Measurements from ENCODE around the gene MACF1.
A peak's percentile ranks its signal among the peaks of the same experiment; 100 is the strongest.

Gene MACF1

DNA sequence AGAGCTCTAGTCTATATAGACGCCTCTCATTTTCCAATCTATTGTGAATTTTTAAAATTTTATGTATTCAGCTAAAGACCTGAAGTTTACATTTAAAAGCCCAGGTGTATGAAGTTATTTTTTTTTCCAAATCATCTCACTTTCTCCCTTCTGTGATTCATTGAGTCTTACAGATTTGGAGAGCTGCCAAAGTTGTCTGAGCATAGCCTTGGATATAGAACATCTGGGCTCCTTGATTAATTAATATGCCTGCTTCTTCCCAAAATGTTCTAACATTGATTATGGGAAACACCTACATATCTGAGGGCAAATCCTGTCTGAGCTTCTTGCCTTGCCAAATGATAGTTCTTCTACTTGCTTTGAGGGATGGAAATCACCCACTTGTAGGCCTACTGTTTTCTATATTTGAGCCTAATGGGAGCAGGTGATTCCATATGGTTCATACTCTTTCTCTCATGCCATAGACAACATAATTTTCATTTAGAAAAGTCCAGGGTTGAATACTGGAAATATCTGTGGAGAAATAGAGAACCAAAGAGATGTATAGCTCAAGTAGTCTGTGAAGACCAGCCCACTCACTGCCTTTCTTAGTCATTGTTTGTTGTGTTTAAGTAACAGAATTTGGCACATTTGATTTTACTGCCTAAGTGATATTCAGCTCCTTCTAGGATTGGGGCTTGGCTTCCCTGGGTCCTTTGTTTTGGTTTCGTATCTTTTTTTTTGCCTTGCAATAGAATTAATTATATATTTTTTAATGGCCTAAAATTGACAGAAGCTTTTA is 46.2 kb downstream of the MACF1 start:
- peaks cover 37% of the 10 kb centered on the region for H3K36me3 ChIP-seq (ENCODE audit: insufficient read depth, low read length)
- no peaks in the 10 kb centered on the region for H3K9me3 ChIP-seq (replicated peaks; ENCODE audit: low read length)
- H3K4me3 ChIP-seq (ENCODE audit: low read length): no peak overlapping the region
- H3K9ac ChIP-seq (ENCODE audit: low read depth, low read length): no peak overlapping the region
- no peaks in the 10 kb centered on the region for H3K27me3 ChIP-seq (ENCODE audit: control insufficient read depth, insufficient read depth, low read length)
- peak overlapping the region; percentile 19 for H3K4me2 ChIP-seq (ENCODE audit: low read length)
- H3K4me1 ChIP-seq (ENCODE audit: control insufficient read depth, insufficient read depth, low read length): peaks cover 16% of the 10 kb centered on the region

DNA sequence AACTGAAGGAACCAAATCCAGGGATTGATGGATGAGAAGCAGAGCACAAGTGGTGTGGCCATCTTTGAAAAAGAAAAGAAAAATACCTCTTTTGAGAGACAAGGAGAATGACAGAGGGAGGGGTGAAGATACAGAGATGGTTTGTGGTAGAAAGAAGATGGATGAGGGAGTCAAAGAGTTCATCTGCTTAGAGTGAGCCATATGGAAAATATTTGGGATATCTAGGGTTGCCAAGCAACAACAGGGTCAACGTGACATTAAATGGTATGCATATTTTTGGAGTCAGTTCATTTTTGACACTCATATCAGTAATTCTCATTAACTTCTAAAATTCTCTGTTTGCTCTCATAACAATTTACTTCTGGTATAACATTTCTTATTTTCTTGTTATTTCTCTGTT is 50.7 kb downstream of the MACF1 start:
- H3K4me3 ChIP-seq (ENCODE audit: low read length): no peak overlapping the region
- peaks cover 16% of the 10 kb centered on the region for H3K4me1 ChIP-seq (ENCODE audit: control insufficient read depth, insufficient read depth, low read length)
- no peaks in the 10 kb centered on the region for H3K9me3 ChIP-seq (replicated peaks; ENCODE audit: low read length)
- H3K27me3 ChIP-seq (ENCODE audit: control insufficient read depth, insufficient read depth, low read length): no peaks in the 10 kb centered on the region
- H3K36me3 ChIP-seq (ENCODE audit: insufficient read depth, low read length): peaks cover 50% of the 10 kb centered on the region
- H3K9ac ChIP-seq (ENCODE audit: low read depth, low read length): no peak overlapping the region
- H3K4me2 ChIP-seq (ENCODE audit: low read length): no peak overlapping the region

GRCh38 chr1:39258146-39258924 is 53.8 kb downstream of the MACF1 start:
- H3K9me3 ChIP-seq (replicated peaks; ENCODE audit: low read length): no peaks in the 10 kb centered on the region
- no peaks in the 10 kb centered on the region for H3K27me3 ChIP-seq (ENCODE audit: control insufficient read depth, insufficient read depth, low read length)
- H3K4me2 ChIP-seq (ENCODE audit: low read length): no peak overlapping the region
- peaks cover 39% of the 10 kb centered on the region for H3K36me3 ChIP-seq (ENCODE audit: insufficient read depth, low read length)
- H3K4me3 ChIP-seq (ENCODE audit: low read length): no peak overlapping the region
- peaks cover 19% of the 10 kb centered on the region for H3K4me1 ChIP-seq (ENCODE audit: control insufficient read depth, insufficient read depth, low read length)
- no peak overlapping the region for H3K9ac ChIP-seq (ENCODE audit: low read depth, low read length)

DNA sequence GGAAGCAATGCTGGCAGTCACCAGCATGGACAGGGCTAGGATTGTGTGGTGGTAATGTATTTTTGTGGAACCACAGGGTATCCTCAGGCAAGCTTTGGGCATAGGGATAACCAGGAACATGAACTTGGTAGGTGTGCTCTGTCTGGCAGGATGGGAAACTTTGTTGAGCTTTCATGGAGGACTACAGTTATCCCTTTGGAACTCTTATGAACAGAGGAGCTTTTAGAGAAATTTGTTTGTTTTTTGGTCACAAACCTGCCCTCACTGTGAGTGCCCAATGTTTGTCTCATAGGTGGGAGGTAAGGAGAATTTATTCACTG is 54.4 kb downstream of the MACF1 start:
- Histone ChIP-seq H3K9ac (ENCODE audit: low read depth, low read length) (no peak overlapping the region), H3K4me3 (ENCODE audit: low read length) (no peak overlapping the region), H3K36me3 (ENCODE audit: insufficient read depth, low read length) (peaks cover 34% of the 10 kb centered on the region), H3K4me2 (ENCODE audit: low read length) (no peak overlapping the region), H3K9me3 (replicated peaks; ENCODE audit: low read length) (no peaks in the 10 kb centered on the region), H3K4me1 (ENCODE audit: control insufficient read depth, insufficient read depth, low read length) (peaks cover 19% of the 10 kb centered on the region), H3K27me3 (ENCODE audit: control insufficient read depth, insufficient read depth, low read length) (no peaks in the 10 kb centered on the region)

GRCh38 chr1:39261712-39262221 is 57.3 kb downstream of the MACF1 start:
- H3K9ac ChIP-seq (ENCODE audit: low read depth, low read length): no peak overlapping the region
- H3K4me2 ChIP-seq (ENCODE audit: low read length): no peak overlapping the region
- H3K36me3 ChIP-seq (ENCODE audit: insufficient read depth, low read length): peaks cover 8% of the 10 kb centered on the region
- H3K4me1 ChIP-seq (ENCODE audit: control insufficient read depth, insufficient read depth, low read length): peaks cover 11% of the 10 kb centered on the region
- no peaks in the 10 kb centered on the region for H3K9me3 ChIP-seq (replicated peaks; ENCODE audit: low read length)
- H3K4me3 ChIP-seq (ENCODE audit: low read length): no peak overlapping the region
- no peaks in the 10 kb centered on the region for H3K27me3 ChIP-seq (ENCODE audit: control insufficient read depth, insufficient read depth, low read length)

GRCh38 chr1:39262802-39263201 is 58.3 kb downstream of the MACF1 start:
- peaks cover 15% of the 10 kb centered on the region for H3K4me1 ChIP-seq (ENCODE audit: control insufficient read depth, insufficient read depth, low read length)
- H3K27me3 ChIP-seq (ENCODE audit: control insufficient read depth, insufficient read depth, low read length): no peaks in the 10 kb centered on the region
- H3K4me3 ChIP-seq (ENCODE audit: low read length): no peak overlapping the region
- no peak overlapping the region for H3K9ac ChIP-seq (ENCODE audit: low read depth, low read length)
- no peak overlapping the region for H3K4me2 ChIP-seq (ENCODE audit: low read length)
- H3K36me3 ChIP-seq (ENCODE audit: insufficient read depth, low read length): peaks cover 4% of the 10 kb centered on the region
- no peaks in the 10 kb centered on the region for H3K9me3 ChIP-seq (replicated peaks; ENCODE audit: low read length)

DNA sequence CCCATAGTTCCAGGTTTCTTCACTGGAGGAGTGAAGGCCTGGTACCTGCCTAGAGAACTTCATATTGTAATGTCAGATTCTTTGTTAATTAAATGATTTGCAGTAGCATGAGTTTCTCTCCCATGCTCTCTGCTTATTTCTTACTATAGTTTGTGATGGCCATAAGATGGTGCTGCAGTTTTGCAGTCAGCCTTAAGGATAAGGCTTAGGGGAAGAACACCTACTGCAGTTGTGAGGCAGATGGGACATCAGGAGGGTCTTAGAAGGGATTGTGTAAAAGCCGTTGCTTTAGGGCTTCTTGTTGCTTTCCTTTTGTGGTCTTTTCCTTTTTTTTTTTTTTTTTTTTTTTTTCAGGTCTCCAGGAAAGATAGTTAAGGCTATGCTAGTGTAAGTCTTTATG is 61.8 kb downstream of the MACF1 start:
- no peaks in the 10 kb centered on the region for H3K27me3 ChIP-seq (ENCODE audit: control insufficient read depth, insufficient read depth, low read length)
- H3K9ac ChIP-seq (ENCODE audit: low read depth, low read length): no peak overlapping the region
- H3K4me1 ChIP-seq (ENCODE audit: control insufficient read depth, insufficient read depth, low read length): peaks cover 45% of the 10 kb centered on the region
- H3K4me2 ChIP-seq (ENCODE audit: low read length): no peak overlapping the region
- peaks cover 6% of the 10 kb centered on the region for H3K36me3 ChIP-seq (ENCODE audit: insufficient read depth, low read length)
- no peak overlapping the region for H3K4me3 ChIP-seq (ENCODE audit: low read length)
- no peaks in the 10 kb centered on the region for H3K9me3 ChIP-seq (replicated peaks; ENCODE audit: low read length)

DNA sequence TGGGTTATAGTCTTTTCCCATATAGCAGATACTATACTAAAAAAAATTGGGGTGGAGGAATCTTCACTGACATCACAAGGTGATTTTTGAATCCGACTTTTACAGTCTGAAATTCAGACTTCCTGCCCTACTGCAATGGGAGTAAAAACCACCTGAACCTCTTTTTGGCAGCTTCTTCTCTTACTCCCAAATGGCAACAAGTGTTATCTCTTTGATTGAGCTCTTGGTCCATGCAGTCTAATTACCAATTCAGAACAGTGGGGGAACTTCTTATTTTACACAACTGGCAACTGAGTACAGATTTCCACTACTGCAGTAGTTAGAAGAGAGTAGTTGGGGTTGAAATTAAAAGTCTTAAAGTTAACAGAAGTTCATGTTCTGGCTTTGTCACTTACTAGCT is 62.3 kb downstream of the MACF1 start:
- H3K4me1 ChIP-seq (ENCODE audit: control insufficient read depth, insufficient read depth, low read length): peaks cover 45% of the 10 kb centered on the region
- no peaks in the 10 kb centered on the region for H3K9me3 ChIP-seq (replicated peaks; ENCODE audit: low read length)
- H3K4me2 ChIP-seq (ENCODE audit: low read length): no peak overlapping the region
- H3K27me3 ChIP-seq (ENCODE audit: control insufficient read depth, insufficient read depth, low read length): no peaks in the 10 kb centered on the region
- H3K9ac ChIP-seq (ENCODE audit: low read depth, low read length): no peak overlapping the region
- H3K36me3 ChIP-seq (ENCODE audit: insufficient read depth, low read length): peaks cover 6% of the 10 kb centered on the region
- H3K4me3 ChIP-seq (ENCODE audit: low read length): no peak overlapping the region

DNA sequence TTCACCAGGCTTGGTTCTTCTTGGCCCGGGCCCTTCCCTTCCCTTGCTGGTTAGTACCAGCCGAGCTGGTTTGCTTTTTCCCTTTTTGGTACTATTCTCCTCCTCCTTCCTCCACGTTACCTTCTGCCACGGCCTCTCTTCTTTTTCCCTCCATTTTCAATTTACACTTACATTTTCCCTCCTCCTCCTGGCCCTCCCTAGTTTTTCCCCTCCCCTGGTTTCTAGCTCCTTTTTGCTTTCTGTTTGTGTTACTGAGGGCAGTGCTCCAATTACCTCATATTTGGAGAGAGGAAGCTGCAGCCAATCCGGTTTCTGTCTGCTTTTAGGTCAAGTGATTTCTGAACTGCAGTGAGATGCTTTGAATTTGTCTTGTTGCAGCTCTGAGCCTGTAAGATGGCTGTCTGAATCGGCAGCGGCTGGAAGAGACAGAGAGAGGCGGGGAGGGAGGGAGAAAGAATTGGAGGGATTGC is 63.7 kb downstream of the MACF1 start:
- H3K27me3 ChIP-seq (ENCODE audit: control insufficient read depth, insufficient read depth, low read length): no peaks in the 10 kb centered on the region
- H3K36me3 ChIP-seq (ENCODE audit: insufficient read depth, low read length): peaks cover 6% of the 10 kb centered on the region
- peak overlapping the region; percentile 83 for H3K4me2 ChIP-seq (ENCODE audit: low read length)
- H3K9me3 ChIP-seq (replicated peaks; ENCODE audit: low read length): no peaks in the 10 kb centered on the region
- H3K4me1 ChIP-seq (ENCODE audit: control insufficient read depth, insufficient read depth, low read length): peaks cover 55% of the 10 kb centered on the region
- H3K4me3 ChIP-seq (ENCODE audit: low read length): peak overlapping the region; percentile 60
- peak overlapping the region; percentile 62 for H3K9ac ChIP-seq (ENCODE audit: low read depth, low read length)

- peaks cover 57% of the 10 kb centered on the region for H3K4me1 ChIP-seq (ENCODE audit: control insufficient read depth, insufficient read depth, low read length)
- peaks cover 6% of the 10 kb centered on the region for H3K36me3 ChIP-seq (ENCODE audit: insufficient read depth, low read length)
- H3K4me2 ChIP-seq (ENCODE audit: low read length): peak overlapping the region; percentile 83
- H3K4me3 ChIP-seq (ENCODE audit: low read length): peak overlapping the region; percentile 60
- no peaks in the 10 kb centered on the region for H3K27me3 ChIP-seq (ENCODE audit: control insufficient read depth, insufficient read depth, low read length)
- H3K9ac ChIP-seq (ENCODE audit: low read depth, low read length): peak overlapping the region; percentile 62
- H3K9me3 ChIP-seq (replicated peaks; ENCODE audit: low read length): no peaks in the 10 kb centered on the region
Measured at GRCh38 chr1:39268906-39269305, 64.4 kb downstream of the MACF1 start.

DNA sequence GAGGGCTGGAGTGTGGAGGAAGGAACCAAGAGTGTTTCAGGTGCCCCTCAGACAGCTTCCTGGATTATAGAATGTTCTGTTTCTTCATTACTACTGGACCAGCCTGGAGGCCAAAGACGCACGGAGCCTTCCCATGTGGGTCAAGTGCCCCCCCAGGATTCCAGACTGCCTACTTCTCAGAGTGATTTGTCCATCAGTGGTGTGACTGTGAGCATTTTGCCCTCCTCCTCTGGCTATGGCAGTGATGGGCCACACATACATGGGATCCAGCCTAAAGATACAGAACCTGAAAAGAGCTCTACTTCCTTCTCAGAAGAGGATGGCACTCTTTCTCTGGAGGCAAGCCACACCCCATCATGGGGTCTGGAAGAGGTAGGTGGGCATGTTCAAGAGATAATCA is 64.9 kb downstream of the MACF1 start:
- Histone ChIP-seq H3K27me3 (ENCODE audit: control insufficient read depth, insufficient read depth, low read length) (no peaks in the 10 kb centered on the region), H3K4me3 (ENCODE audit: low read length) (peak overlapping the region; percentile 31), H3K36me3 (ENCODE audit: insufficient read depth, low read length) (peaks cover 6% of the 10 kb centered on the region), H3K9ac (ENCODE audit: low read depth, low read length) (peak overlapping the region; percentile 15), H3K9me3 (replicated peaks; ENCODE audit: low read length) (no peaks in the 10 kb centered on the region), H3K4me2 (ENCODE audit: low read length) (peak overlapping the region; percentile 83), H3K4me1 (ENCODE audit: control insufficient read depth, insufficient read depth, low read length) (peaks cover 57% of the 10 kb centered on the region)

Data from skeletal muscle satellite cell (primary cell).